ENCODE results near the gene SUSD2. TPM values are rescaled to one million over a fixed set of nuclear protein-coding genes. Genes with fewer than 3 reads are reported as not detected.

Gene SUSD2
- total RNA-seq, 1 donor from 2014 or later: 0.79 TPM

DNA sequence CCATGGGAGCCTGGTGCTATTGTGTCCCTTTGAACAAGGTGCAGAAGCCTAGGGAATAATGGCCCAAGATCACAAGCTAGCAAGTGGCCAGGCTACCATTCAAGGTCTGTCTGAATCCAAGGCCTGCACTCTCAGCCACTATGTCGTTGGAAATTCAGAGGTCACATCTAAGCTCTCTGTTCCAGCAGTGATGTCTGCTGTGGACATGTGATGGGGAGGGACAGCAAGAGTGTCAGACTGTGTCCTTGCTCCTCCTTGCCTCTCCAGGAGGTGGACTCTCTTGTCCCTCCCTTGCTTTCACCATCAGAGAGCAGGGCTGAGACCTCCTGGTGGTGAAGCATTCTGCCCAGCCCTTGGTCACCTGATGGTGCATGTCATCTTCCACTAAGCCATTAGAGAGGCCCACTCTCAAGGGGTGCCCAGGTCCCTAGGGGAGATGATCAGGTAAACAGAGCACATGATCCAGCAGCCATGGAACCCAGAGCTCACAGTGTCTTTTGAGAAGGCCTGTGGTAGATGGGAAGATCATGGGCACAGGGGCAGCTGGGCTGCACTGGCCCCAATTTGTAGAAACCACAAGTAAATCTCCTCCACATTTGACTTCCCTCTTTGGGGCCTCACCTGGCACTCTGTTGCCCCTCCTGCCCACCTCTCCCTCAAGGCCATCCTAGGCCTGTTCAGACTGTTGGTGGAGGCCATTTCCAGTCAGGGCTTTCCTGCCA, 37.1 kb upstream of the SUSD2 start:
- H3K27ac Mint-ChIP-seq: peak overlapping the region; percentile 35
- H3K27me3 Mint-ChIP-seq: no peaks in the 10 kb centered on the region
- no peak overlapping the region for H3K4me3 Mint-ChIP-seq (ENCODE audit: low read depth)
- no peaks in the 10 kb centered on the region for H3K36me3 Mint-ChIP-seq (ENCODE audit: insufficient read depth)
- H3K9me3 Mint-ChIP-seq (ENCODE audit: low read depth): no peaks in the 10 kb centered on the region
- DNase-seq (ENCODE audit: low spot score, unreplicated experiment): no peak
- no peak for TF ChIP-seq CTCF (IDR thresholded peaks at IDR 0.05; ENCODE audit: unreplicated experiment)
- H3K4me1 Mint-ChIP-seq (ENCODE audit: low read depth): peaks cover 15% of the 10 kb centered on the region

GRCh38 chr22:24144778-24145085, 36.6 kb upstream of the SUSD2 start:
- Mint-ChIP-seq H3K36me3 (ENCODE audit: insufficient read depth) (no peaks in the 10 kb centered on the region), H3K4me1 (ENCODE audit: low read depth) (peaks cover 15% of the 10 kb centered on the region), H3K27me3 (no peaks in the 10 kb centered on the region), H3K27ac (peak overlapping the region; percentile 35), H3K4me3 (ENCODE audit: low read depth) (no peak overlapping the region), H3K9me3 (ENCODE audit: low read depth) (no peaks in the 10 kb centered on the region)
- DNase-seq (ENCODE audit: low spot score, unreplicated experiment): no peak
- TF ChIP-seq CTCF (IDR thresholded peaks at IDR 0.05; ENCODE audit: unreplicated experiment): no peak

DNA sequence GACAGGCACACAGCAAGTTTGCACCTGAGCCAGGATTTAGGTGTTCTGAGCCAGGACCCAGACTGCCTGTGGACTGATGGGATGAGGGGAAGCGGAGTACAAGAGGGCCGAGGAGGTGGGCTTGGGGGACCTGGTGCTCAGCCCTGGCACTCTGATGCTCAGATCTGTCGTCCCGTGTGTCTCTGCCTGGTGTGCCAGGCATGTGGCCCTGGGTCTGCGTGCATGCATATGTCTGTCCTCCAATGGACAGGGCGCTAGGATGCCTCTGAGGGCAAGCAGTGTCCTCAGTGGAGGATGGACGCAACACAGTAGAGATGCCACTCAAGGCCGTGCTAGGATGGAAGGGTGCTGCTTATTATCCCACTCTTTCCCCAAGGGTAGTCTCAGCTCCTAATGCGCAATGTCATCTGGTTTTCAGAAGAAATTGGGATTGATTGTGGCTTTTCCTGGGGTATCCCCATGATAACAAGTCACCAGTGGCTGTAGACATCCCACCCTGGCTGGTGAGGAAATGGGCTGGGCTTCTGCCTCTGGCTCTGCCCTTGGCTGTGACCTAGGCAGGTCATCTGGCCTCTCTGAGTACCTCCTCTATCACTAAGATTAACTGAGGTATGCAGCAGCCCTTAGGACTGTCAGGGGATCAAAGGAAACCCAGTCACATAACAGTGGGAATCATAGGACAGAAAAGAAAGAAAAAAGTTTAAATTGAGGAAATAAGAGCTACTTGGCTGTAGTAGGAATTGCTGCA, 35.7 kb upstream of the SUSD2 start:
- H3K4me3 Mint-ChIP-seq (ENCODE audit: low read depth): no peak overlapping the region
- no peaks in the 10 kb centered on the region for H3K27me3 Mint-ChIP-seq
- no peaks in the 10 kb centered on the region for H3K9me3 Mint-ChIP-seq (ENCODE audit: low read depth)
- DNase-seq (ENCODE audit: low spot score, unreplicated experiment): no peak
- H3K36me3 Mint-ChIP-seq (ENCODE audit: insufficient read depth): no peaks in the 10 kb centered on the region
- H3K27ac Mint-ChIP-seq: peak overlapping the region; percentile 62
- H3K4me1 Mint-ChIP-seq (ENCODE audit: low read depth): peaks cover 15% of the 10 kb centered on the region
- no peak for TF ChIP-seq CTCF (IDR thresholded peaks at IDR 0.05; ENCODE audit: unreplicated experiment)

DNA sequence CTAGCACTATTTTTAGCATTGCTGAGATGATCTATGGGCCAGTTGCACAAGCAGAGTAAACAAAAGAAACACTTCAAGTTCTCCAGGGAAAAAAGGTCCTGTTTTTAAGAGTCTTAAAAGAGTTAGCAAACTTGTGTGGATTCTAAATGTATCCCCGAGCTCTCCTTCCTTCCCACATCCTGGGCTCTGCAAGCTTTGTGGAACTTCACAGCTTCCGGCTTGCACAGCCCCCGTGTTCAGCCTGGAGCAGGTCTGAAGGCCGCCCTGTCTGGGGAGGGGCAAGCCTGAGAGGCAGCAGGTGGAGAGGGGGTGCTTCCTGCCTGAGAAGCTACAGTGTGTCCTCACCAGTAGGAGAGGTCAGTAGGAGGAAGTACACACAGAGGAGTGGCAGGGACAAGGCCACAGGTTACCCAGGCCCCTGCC, 35.1 kb upstream of the SUSD2 start:
- Mint-ChIP-seq H3K36me3 (ENCODE audit: insufficient read depth) (no peaks in the 10 kb centered on the region), H3K27ac (peak overlapping the region; percentile 62), H3K9me3 (ENCODE audit: low read depth) (no peaks in the 10 kb centered on the region), H3K4me3 (ENCODE audit: low read depth) (no peak overlapping the region), H3K27me3 (no peaks in the 10 kb centered on the region), H3K4me1 (ENCODE audit: low read depth) (peaks cover 15% of the 10 kb centered on the region)
- DNase-seq (ENCODE audit: low spot score, unreplicated experiment): no peak
- peak; percentile 6 for TF ChIP-seq CTCF (IDR thresholded peaks at IDR 0.05; ENCODE audit: unreplicated experiment)

GRCh38 chr22:24146791-24147353, 34.4 kb upstream of the SUSD2 start:
- H3K9me3 Mint-ChIP-seq (ENCODE audit: low read depth): no peaks in the 10 kb centered on the region
- peaks cover 15% of the 10 kb centered on the region for H3K4me1 Mint-ChIP-seq (ENCODE audit: low read depth)
- DNase-seq (ENCODE audit: low spot score, unreplicated experiment): no peak
- H3K4me3 Mint-ChIP-seq (ENCODE audit: low read depth): no peak overlapping the region
- H3K27ac Mint-ChIP-seq: peak overlapping the region; percentile 52
- no peaks in the 10 kb centered on the region for H3K27me3 Mint-ChIP-seq
- TF ChIP-seq CTCF (IDR thresholded peaks at IDR 0.05; ENCODE audit: unreplicated experiment): peak; percentile 2
- H3K36me3 Mint-ChIP-seq (ENCODE audit: insufficient read depth): no peaks in the 10 kb centered on the region

Measured in progenitor cell of endocrine pancreas (in vitro differentiated cells).